Type B pancreatic cell (in vitro differentiated cells): ENCODE data around the gene DDX39A. TPM values are rescaled to one million over a fixed set of nuclear protein-coding genes. Genes with fewer than 3 reads are reported as not detected.
"Not testable (repeated sequence)": the region's sequence is repeated elsewhere in the genome, so short reads cannot be mapped to it uniquely, and the experiment has no call there.

Source experiments
- DNase-seq: peaks from one replicate; pipeline ENCODE4 v3.0.0; 2021; ENCODE audit warnings: mixed read lengths; ENCODE audit not compliant: unreplicated experiment; ENCODE audit errors: extremely low spot score
- H3K27ac Mint-ChIP-seq: 2 replicates; pipeline ENCODE4 v1.8.0; 2021; ENCODE audit warnings: mild to moderate bottlenecking, mixed read lengths
- H3K27me3 Mint-ChIP-seq: 2 replicates; pipeline ENCODE4 v1.8.0; 2021; ENCODE audit warnings: mixed read lengths
- H3K36me3 Mint-ChIP-seq: 2 replicates; pipeline ENCODE4 v1.8.0; 2021; ENCODE audit warnings: mixed read lengths
- H3K4me1 Mint-ChIP-seq: one replicate; pipeline ENCODE4 v1.8.0; 2021; ENCODE audit warnings: mixed read lengths; ENCODE audit not compliant: unreplicated experiment
- H3K4me3 Mint-ChIP-seq: 2 replicates; pipeline ENCODE4 v1.8.0; 2021; ENCODE audit warnings: mild to moderate bottlenecking, mixed read lengths
- H3K9me3 Mint-ChIP-seq: 2 replicates; pipeline ENCODE4 v1.8.0; 2021; ENCODE audit warnings: mixed read lengths
- total RNA-seq: library from RNA; stranded (reverse); gene quantifications from 2 replicates; pipeline ENCODE4 v1.2.1, GENCODE V29; 2021; ENCODE audit warnings: low replicate concordance
- TF ChIP-seq, protein P1 (sequence below): fragments of 200-600 bp; sonication (generic); conservative IDR thresholded peaks from 2 replicates; pipeline ENCODE4 v1.5.0; 2021; ENCODE audit warnings: antibody characterized with exemption, mild to moderate bottlenecking

Gene DDX39A
- total RNA-seq, 1 donor from 2014 or later = 84.3 TPM

DNA sequence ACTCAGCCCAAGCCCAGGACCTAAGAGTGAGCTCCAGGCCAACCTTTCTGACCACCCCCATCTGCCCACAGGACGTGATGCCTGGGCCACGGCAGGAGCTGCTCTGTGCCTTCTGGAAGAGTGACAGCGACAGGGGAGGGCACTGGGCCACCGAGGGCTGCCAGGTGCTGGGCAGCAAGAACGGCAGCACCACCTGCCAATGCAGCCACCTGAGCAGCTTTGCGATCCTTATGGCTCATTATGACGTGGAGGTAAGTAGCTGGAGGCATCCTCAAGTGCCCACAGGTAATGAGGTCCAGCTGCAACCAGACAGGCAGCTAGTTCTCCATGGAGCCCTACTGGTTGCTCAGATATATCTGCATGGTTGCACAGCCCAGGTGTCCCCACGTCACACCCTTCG lies 14.8 kb downstream of the DDX39A start:
- peaks cover 7% of the 10 kb centered on the region for H3K4me1 Mint-ChIP-seq
- H3K36me3 Mint-ChIP-seq = no peaks in the 10 kb centered on the region
- DNase-seq = no peak
- no peak overlapping the region for H3K4me3 Mint-ChIP-seq
- H3K27ac Mint-ChIP-seq = no peak overlapping the region
- TF ChIP-seq, protein P1, sequence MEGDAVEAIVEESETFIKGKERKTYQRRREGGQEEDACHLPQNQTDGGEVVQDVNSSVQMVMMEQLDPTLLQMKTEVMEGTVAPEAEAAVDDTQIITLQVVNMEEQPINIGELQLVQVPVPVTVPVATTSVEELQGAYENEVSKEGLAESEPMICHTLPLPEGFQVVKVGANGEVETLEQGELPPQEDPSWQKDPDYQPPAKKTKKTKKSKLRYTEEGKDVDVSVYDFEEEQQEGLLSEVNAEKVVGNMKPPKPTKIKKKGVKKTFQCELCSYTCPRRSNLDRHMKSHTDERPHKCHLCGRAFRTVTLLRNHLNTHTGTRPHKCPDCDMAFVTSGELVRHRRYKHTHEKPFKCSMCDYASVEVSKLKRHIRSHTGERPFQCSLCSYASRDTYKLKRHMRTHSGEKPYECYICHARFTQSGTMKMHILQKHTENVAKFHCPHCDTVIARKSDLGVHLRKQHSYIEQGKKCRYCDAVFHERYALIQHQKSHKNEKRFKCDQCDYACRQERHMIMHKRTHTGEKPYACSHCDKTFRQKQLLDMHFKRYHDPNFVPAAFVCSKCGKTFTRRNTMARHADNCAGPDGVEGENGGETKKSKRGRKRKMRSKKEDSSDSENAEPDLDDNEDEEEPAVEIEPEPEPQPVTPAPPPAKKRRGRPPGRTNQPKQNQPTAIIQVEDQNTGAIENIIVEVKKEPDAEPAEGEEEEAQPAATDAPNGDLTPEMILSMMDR = no peak
- H3K27me3 Mint-ChIP-seq = no peaks in the 10 kb centered on the region
- no peaks in the 10 kb centered on the region for H3K9me3 Mint-ChIP-seq

DNA sequence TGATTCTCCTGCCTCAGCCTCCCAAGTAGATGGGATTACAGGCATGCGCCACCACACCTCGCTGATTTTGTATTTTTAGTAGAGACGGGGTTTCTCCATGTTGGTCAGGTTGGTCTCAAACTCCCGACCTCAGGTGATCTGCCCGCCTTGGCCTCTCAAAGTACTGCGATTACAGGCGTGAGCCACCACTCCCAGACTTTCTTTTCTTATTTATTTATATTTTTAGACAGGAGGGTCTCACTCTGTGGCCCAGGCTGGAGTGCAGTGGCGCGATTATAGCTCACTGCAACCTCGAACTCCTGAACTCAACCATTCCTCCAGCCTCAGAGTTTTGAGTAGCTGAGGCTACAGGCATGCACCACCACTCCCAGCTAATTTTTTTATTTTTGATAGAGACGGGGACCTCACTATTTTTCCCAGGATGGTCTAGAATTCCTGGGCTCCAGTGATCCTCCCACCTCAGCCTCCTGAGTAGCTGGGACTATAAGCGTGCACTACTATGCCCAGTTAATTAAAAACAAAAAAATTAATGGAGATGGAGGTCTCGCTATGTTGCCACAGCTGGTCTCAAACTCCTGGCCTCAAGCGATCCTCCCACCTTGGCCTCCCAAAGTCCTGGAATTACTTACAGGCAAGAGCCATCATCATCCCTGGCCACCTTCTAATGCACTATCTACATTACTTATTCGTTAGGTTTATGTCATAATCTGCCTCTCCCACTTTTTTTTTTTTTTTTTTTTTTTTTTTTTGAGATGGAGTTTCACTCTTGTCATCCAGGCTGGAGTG lies 15.8 kb downstream of the DDX39A start:
- H3K27me3 Mint-ChIP-seq, H3K4me1 Mint-ChIP-seq, H3K9me3 Mint-ChIP-seq, H3K4me3 Mint-ChIP-seq, H3K36me3 Mint-ChIP-seq, H3K27ac Mint-ChIP-seq, DNase-seq: not testable (repeated sequence)

DNA sequence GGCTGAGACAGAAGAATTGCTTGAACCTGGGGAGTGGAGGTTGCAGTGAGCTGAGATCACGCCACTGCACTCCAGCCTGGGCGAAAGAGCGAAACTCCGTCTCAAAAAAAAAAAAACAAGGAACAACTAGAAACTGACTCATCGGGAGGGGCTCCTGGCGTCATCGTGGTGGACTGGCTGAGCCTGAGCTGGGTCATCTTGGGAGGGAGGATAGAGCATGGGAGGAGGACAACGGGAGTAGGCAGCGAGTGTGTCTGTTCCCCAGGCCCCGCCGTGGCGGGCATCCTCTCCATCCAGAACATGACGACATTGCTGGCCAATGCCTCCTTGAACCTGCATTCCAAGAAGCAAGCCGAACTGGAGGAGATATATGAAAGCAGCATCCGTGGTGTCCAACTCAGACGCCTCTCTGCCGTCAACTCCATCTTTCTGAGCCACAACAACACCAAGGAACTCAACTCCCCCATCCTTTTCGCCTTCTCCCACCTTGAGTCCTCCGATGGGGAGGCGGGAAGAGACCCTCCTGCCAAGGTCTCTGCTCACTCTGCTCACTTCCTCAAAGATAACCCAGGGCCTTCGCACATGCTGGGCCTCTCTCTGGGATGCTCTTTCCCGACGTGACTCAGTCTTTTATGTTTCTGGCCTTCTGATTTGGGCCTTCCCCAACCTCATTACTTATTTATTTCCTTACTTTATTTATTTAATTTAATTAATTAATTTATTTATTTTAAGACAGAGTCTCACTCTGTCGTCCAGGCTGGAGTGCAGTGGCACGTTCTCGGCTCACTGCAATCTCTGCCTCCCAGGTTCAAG lies 16.6 kb downstream of the DDX39A start:
- no peak overlapping the region for H3K4me3 Mint-ChIP-seq
- TF ChIP-seq, protein P1 = no peak
- no peaks in the 10 kb centered on the region for H3K27me3 Mint-ChIP-seq
- no peaks in the 10 kb centered on the region for H3K36me3 Mint-ChIP-seq
- no peaks in the 10 kb centered on the region for H3K9me3 Mint-ChIP-seq
- H3K4me1 Mint-ChIP-seq = peaks cover 7% of the 10 kb centered on the region
- DNase-seq = no peak
- H3K27ac Mint-ChIP-seq = peak overlapping the region; percentile 42

DNA sequence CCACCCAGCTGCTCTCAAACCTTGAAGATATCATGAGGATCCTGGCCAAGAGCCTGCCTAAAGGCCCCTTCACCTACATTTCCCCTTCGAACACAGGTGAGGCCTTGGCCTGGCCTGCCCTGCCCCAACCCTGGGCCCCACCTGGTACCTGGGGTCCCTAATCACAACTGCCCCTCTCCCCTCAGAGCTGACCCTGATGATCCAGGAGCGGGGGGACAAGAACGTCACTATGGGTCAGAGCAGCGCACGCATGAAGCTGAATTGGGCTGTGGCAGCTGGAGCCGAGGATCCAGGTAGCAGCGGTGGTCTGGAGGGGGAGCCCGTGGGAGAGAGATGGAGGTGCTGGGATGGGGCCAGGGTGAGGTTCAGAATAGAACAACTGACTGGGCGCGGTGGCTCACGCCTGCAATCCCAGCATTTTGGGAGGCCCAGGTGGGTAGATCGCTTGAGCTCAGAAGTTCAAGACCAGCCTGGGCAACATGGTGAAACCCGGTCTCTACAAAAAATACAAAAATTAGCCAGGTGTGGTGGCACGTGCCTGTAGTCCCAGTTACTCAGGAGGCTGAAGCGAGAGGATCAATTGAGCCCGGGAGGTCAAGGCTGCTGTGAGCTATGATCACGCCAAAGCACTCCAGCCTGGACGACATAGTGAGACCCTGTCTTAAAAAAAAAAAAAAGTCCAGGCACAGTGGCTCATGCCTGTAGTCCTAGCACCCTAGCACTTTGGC lies 17.5 kb downstream of the DDX39A start:
- H3K9me3 Mint-ChIP-seq = no peaks in the 10 kb centered on the region
- peaks cover 5% of the 10 kb centered on the region for H3K4me1 Mint-ChIP-seq
- no peak overlapping the region for H3K4me3 Mint-ChIP-seq
- no peak for DNase-seq
- no peak overlapping the region for H3K27ac Mint-ChIP-seq
- no peaks in the 10 kb centered on the region for H3K36me3 Mint-ChIP-seq
- no peaks in the 10 kb centered on the region for H3K27me3 Mint-ChIP-seq
- TF ChIP-seq, protein P1 = no peak

DNA sequence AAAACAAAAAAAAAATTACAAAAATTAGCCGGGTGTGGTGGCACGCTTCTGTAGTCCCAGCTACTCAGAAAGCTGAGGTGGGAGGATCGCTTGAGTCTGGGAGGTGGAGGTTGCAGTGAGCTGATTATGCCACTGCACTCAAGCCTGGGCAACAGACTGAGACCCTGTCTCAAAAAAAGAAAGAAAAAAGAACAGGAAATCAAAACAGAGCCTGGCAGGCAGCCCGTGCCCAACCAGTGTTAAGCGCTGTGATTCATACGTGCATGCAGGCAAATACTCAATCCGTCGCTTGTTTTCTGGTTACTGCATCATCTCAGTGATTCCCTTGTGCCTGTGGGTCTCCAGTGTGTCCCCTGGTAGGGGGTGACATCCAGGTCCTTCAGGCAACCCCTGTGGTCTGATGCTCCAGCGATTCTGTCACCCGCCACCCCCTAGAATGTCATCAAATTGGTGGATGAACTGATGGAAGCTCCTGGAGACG lies 18.1 kb downstream of the DDX39A start:
- DNase-seq = no peak
- Mint-ChIP-seq H3K36me3 (no peaks in the 10 kb centered on the region), H3K4me1 (no peaks in the 10 kb centered on the region), H3K9me3 (no peaks in the 10 kb centered on the region), H3K4me3 (no peak overlapping the region), H3K27me3 (no peaks in the 10 kb centered on the region), H3K27ac (no peak overlapping the region)
- TF ChIP-seq, protein P1 = no peak

DNA sequence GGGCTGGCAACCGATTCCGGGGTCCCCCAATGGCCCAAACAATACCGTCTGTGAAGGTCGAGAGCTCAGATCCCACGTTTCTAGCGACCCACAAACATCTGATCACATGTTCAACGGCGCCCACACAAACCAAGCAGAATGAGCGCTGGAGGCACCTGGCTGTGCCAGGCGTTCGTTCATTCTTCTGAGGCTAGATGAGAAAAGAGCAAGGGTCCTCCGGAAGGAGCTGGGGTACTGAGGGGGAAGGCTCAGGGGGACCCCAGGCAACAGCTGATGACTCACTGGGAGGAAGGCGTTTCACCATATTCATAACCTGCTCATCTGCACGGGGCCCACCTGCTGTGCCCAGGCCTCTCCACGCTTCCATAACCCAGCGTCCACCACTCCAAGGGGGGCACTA lies 22.0 kb downstream of the DDX39A start:
- H3K27ac Mint-ChIP-seq, H3K4me3 Mint-ChIP-seq, H3K4me1 Mint-ChIP-seq, H3K9me3 Mint-ChIP-seq, H3K36me3 Mint-ChIP-seq, H3K27me3 Mint-ChIP-seq, DNase-seq: not testable (repeated sequence)

DNA sequence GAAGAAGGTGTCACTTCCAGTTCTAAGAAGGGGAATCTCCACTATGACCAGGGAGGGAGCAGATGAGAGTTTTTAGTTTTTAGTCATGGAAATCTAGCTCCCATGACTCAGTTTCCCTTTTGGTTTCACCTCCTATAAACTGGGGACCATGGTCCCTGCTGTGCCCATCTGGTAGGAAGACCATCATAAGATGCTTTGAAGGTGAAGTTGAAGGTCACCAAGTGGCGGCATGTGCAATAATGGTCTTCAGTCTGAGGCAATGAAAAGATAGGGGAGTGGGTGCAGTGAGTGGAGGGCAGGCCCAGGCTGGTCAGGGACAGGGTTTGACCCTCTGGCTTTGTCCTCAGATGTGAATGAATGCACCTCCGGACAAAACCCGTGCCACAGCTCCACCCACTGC lies 22.4 kb downstream of the DDX39A start:
- not testable (repeated sequence) for H3K36me3 Mint-ChIP-seq, H3K4me3 Mint-ChIP-seq, H3K9me3 Mint-ChIP-seq, H3K4me1 Mint-ChIP-seq, DNase-seq, H3K27ac Mint-ChIP-seq, H3K27me3 Mint-ChIP-seq
